SK-N-SH (cell line): ENCODE measurements around the gene TCP11L2. TPM values are rescaled to one million over a fixed set of nuclear protein-coding genes. Genes with fewer than 3 reads are reported as not detected.

Experiments used
- CTCF ChIA-PET: fragments of 300-600, 350-600 bp; formaldehyde crosslinking; extraction: SDS; loops from one replicate; lab custom pipeline; 2021; lab: Yijun Ruan, JAX
- POLR2A ChIA-PET: fragments of 350-600 bp; sonication (Branson Sonifier 250); formaldehyde crosslinking; extraction: SDS; loops from one replicate; lab custom pipeline; 2020; ENCODE audit warnings: antibody characterized with exemption, inconsistent platforms; lab: Yijun Ruan, JAX
- DNase-seq: peaks from one replicate; pipeline ENCODE4 v3.0.0; 2012
- H2AFZ ChIP-seq: fragments of 200-600 bp; sonication (generic); 2 replicates; pipeline ENCODE4 v1.8.1; 2016; ENCODE audit warnings: antibody characterized with exemption, mild to moderate bottlenecking, low read depth
- H3F3A ChIP-seq: fragments of 200-600 bp; sonication (generic); replicated peaks from 2 replicates; pipeline ENCODE3; 2016; ENCODE audit warnings: antibody characterized with exemption, mild to moderate bottlenecking; ENCODE audit not compliant: insufficient read depth
- H3K27ac ChIP-seq, 2 experiments: fragments of 200-500 bp in 1 of 2; fragments of 200-600 bp in 1 of 2; sonication (Bioruptor generic) in 1 of 2; sonication (generic), shearing (Covaris generic) in 1 of 2; 2 replicates each; pipeline versions ENCODE4 v1.5.1 to v1.6.1; 2014 to 2016; ENCODE audit warnings: low read depth in 2 of 2, inconsistent platforms in 1 of 2, low read length in 1 of 2, mild to moderate bottlenecking in 1 of 2, mixed read lengths in 1 of 2
- H3K27me3 ChIP-seq: fragments of 200-600 bp; sonication (generic), shearing (Covaris generic); 2 replicates; pipeline ENCODE4 v1.6.1; 2016; ENCODE audit warnings: mixed run types; ENCODE audit not compliant: insufficient read depth
- H3K36me3 ChIP-seq, 2 experiments: fragments of 200-500 bp in 1 of 2; fragments of 200-600 bp in 1 of 2; sonication (Bioruptor generic) in 1 of 2; sonication (generic) in 1 of 2; replicated peaks in 1 of 2; 2 replicates each; pipeline versions ENCODE3 to v1.5.1; 2014 to 2016; ENCODE audit warnings: low read length in 1 of 2, mild to moderate bottlenecking in 1 of 2; ENCODE audit not compliant: insufficient read depth in 2 of 2, control insufficient read depth in 1 of 2
- H3K4me1 ChIP-seq, 2 experiments: fragments of 200-500 bp in 1 of 2; fragments of 200-600 bp in 1 of 2; sonication (Bioruptor generic) in 1 of 2; sonication (generic), shearing (Covaris generic) in 1 of 2; 2 replicates each; pipeline versions ENCODE4 v1.5.1 to v1.6.1; 2014 to 2016; ENCODE audit warnings: low read depth in 1 of 2, low read length in 1 of 2, mixed run types in 1 of 2; ENCODE audit not compliant: insufficient read depth in 2 of 2, control insufficient read depth in 1 of 2
- H3K4me2 ChIP-seq: fragments of 200-600 bp; sonication (generic), shearing (Covaris generic); 2 replicates; pipeline ENCODE4 v1.6.1; 2017; ENCODE audit warnings: mixed run types
- H3K4me3 ChIP-seq, 2 experiments: fragments of 200-500 bp in 1 of 2; fragments of 200-600 bp in 1 of 2; sonication (Bioruptor generic) in 1 of 2; sonication (generic), shearing (Covaris generic) in 1 of 2; 2 replicates each; pipeline versions ENCODE4 v1.5.1 to v1.8.1; 2014 to 2016; ENCODE audit warnings: low read depth in 2 of 2, inconsistent platforms in 1 of 2, low read length in 1 of 2, mild to moderate bottlenecking in 1 of 2, mixed read lengths in 1 of 2, moderate library complexity in 1 of 2
- H3K79me2 ChIP-seq: fragments of 200-600 bp; sonication (generic); 2 replicates; pipeline ENCODE4 v1.8.1; 2017; ENCODE audit warnings: mild to moderate bottlenecking; ENCODE audit not compliant: insufficient read depth
- H3K9ac ChIP-seq: fragments of 200-600 bp; sonication (generic); 2 replicates; pipeline ENCODE4 v1.6.1; 2017; ENCODE audit warnings: mixed run types
- H3K9me2 ChIP-seq: fragments of 200-600 bp; sonication (generic); 2 replicates; pipeline ENCODE4 v1.6.1; 2017; ENCODE audit warnings: mixed run types
- H3K9me3 ChIP-seq: fragments of 200-600 bp; sonication (generic); 2 replicates; pipeline ENCODE4 v1.6.1; 2017; ENCODE audit warnings: mixed run types, mild to moderate bottlenecking, moderate library complexity
- H4K20me1 ChIP-seq: fragments of 200-600 bp; sonication (generic); 2 replicates; pipeline ENCODE4 v1.6.1; 2017; ENCODE audit warnings: mild to moderate bottlenecking, mixed run types; ENCODE audit not compliant: insufficient read depth
- CHD2 ChIP-seq: fragments of 150-350 bp; IDR thresholded peaks from 2 replicates; pipeline ENCODE4 v1.6.1; 2018; ENCODE audit warnings: low read length; ENCODE audit not compliant: partially characterized antibody
- EP300 ChIP-seq, 2 experiments: IDR thresholded peaks; 2 replicates each; pipeline versions ENCODE4 v1.4.0 to v1.6.1; 2012; ENCODE audit warnings: borderline replicate concordance in 1 of 2, low read depth in 1 of 2, low read length in 1 of 2
- FOSL2 ChIP-seq: IDR thresholded peaks from 2 replicates; pipeline ENCODE4 v1.4.0; 2012; ENCODE audit warnings: low read depth, mild to moderate bottlenecking, moderate library complexity, borderline replicate concordance
- FOXJ3 ChIP-seq: sonication (generic); formaldehyde crosslinking; IDR thresholded peaks from 2 replicates; pipeline ENCODE4 v1.5.1; 2020; ENCODE audit warnings: mild to moderate bottlenecking, missing genetic modification reagents
- GABPA ChIP-seq: IDR thresholded peaks from 2 replicates; pipeline ENCODE4 v1.4.0; 2012; ENCODE audit warnings: low read depth, mild to moderate bottlenecking
- GATA2 ChIP-seq: sonication (generic); formaldehyde crosslinking; IDR thresholded peaks from 2 replicates; pipeline ENCODE4 v1.5.0; 2020; ENCODE audit warnings: mild to moderate bottlenecking, missing genetic modification reagents
- MEF2A ChIP-seq: IDR thresholded peaks from 2 replicates; pipeline ENCODE4 v1.4.0; 2012; ENCODE audit warnings: low read depth, borderline replicate concordance
- RAD21 ChIP-seq: IDR thresholded peaks from 2 replicates; pipeline ENCODE4 v1.6.1; 2012; ENCODE audit warnings: mild to moderate bottlenecking, low read length
- RFX5 ChIP-seq: IDR thresholded peaks from 2 replicates; pipeline ENCODE4 v1.6.1; 2012; ENCODE audit warnings: mild to moderate bottlenecking, improper control_type of control experiment, low read length
- RXRA ChIP-seq: IDR thresholded peaks from 2 replicates; pipeline ENCODE4 v1.4.0; 2012; ENCODE audit warnings: low read depth, mild to moderate bottlenecking, borderline replicate concordance
- SMC3 ChIP-seq: IDR thresholded peaks from 2 replicates; pipeline ENCODE4 v1.6.1; 2012; ENCODE audit warnings: low read depth, low read length, improper control_type of control experiment
- TAF1 ChIP-seq: IDR thresholded peaks from 2 replicates; pipeline ENCODE4 v1.6.1; 2012; ENCODE audit warnings: low read depth, mild to moderate bottlenecking, low read length, moderate library complexity, borderline replicate concordance
- WGBS: methylation state at CpG from one replicate; pipeline ENCODE4 v1.1.6; 2017; ENCODE audit warnings: low lambda C conversion rate; 5-methylcytosine and 5-hydroxymethylcytosine counted together
- polyA plus RNA-seq, 3 experiments: library from polyadenylated mRNA; depleted of rRNA; stranded (reverse); fragments of >200 nt; gene quantifications; 2 replicates each; pipeline ENCODE4 v1.2.3, GENCODE V29; 2012
- TF ChIP-seq, protein P1 (sequence below): fragments of 150-350 bp; IDR thresholded peaks from 2 replicates; pipeline ENCODE4 v1.6.1; 2016; ENCODE audit warnings: mild to moderate bottlenecking, low read depth, low read length
- TF ChIP-seq, protein P2 (sequence below): IDR thresholded peaks from 2 replicates; pipeline ENCODE4 v1.6.1; 2012; ENCODE audit warnings: mild to moderate bottlenecking, low read depth, low read length, moderate library complexity
- TF ChIP-seq, protein P3 (sequence below): IDR thresholded peaks from 2 replicates; pipeline ENCODE4 v1.4.0; 2012; ENCODE audit warnings: low read depth, borderline replicate concordance
- TF ChIP-seq, protein P4 (sequence below): IDR thresholded peaks from 2 replicates; pipeline ENCODE4 v1.4.0; 2012; ENCODE audit warnings: low read depth
- TF ChIP-seq, protein P5 (sequence below): IDR thresholded peaks from 2 replicates; pipeline ENCODE4; 2012

The TCP11L2 gene
- polyA plus RNA-seq, 1 of the 3 experiments (the other 2 are of a cell fraction): 4.0 TPM

DNA sequence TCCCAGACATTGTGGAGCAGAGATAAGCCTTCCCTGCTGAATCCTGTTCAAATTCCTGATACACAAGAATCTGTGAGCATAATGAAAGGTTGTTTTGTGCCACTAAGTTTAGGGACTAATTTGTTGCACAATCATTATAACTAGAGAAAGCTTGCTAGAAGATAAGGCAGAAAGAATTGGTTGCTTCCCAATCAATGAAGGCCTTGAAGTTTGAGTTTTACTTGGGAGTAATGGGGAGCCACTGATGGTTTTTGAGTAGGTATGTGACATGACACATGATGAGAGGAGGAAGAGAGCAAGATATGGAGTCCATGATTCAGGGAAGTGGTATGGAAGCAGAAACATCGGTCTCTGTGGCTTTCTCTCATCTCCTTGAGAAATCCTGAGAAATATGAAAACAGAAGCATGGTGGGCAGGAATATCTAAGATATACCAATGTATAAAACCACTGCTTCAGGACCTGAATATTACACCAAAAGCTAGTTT, 13.3 kb upstream of the TCP11L2 start:
- Histone ChIP-seq H3K4me1 (peaks cover 0 to 4% of the 10 kb centered on the region in 2 experiments; a peak in 2 of 4 replicates), H3K9ac (no peak overlapping the region), H3K9me3 (no peaks in the 10 kb centered on the region), H3K27me3 (no peaks in the 10 kb centered on the region), H3F3A (peaks cover 9% of the 10 kb centered on the region), H4K20me1 (no peaks in the 10 kb centered on the region), H2AFZ (peak overlapping the region; percentile 90), H3K9me2 (no peaks in the 10 kb centered on the region), H3K4me3 (no peak overlapping the region), H3K79me2 (no peaks in the 10 kb centered on the region), H3K36me3 (no peaks in the 10 kb centered on the region), H3K4me2 (no peak overlapping the region), H3K27ac (peak overlapping the region in 1 of 2 experiments; percentile 89; a peak in 2 of 4 replicates)
- no peak for TF ChIP-seq FOXJ3
- no peak for TF ChIP-seq RXRA
- TF ChIP-seq RFX5: no peak
- TF ChIP-seq, protein P1, sequence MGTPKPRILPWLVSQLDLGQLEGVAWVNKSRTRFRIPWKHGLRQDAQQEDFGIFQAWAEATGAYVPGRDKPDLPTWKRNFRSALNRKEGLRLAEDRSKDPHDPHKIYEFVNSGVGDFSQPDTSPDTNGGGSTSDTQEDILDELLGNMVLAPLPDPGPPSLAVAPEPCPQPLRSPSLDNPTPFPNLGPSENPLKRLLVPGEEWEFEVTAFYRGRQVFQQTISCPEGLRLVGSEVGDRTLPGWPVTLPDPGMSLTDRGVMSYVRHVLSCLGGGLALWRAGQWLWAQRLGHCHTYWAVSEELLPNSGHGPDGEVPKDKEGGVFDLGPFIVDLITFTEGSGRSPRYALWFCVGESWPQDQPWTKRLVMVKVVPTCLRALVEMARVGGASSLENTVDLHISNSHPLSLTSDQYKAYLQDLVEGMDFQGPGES: no peak
- TF ChIP-seq, protein P2, sequence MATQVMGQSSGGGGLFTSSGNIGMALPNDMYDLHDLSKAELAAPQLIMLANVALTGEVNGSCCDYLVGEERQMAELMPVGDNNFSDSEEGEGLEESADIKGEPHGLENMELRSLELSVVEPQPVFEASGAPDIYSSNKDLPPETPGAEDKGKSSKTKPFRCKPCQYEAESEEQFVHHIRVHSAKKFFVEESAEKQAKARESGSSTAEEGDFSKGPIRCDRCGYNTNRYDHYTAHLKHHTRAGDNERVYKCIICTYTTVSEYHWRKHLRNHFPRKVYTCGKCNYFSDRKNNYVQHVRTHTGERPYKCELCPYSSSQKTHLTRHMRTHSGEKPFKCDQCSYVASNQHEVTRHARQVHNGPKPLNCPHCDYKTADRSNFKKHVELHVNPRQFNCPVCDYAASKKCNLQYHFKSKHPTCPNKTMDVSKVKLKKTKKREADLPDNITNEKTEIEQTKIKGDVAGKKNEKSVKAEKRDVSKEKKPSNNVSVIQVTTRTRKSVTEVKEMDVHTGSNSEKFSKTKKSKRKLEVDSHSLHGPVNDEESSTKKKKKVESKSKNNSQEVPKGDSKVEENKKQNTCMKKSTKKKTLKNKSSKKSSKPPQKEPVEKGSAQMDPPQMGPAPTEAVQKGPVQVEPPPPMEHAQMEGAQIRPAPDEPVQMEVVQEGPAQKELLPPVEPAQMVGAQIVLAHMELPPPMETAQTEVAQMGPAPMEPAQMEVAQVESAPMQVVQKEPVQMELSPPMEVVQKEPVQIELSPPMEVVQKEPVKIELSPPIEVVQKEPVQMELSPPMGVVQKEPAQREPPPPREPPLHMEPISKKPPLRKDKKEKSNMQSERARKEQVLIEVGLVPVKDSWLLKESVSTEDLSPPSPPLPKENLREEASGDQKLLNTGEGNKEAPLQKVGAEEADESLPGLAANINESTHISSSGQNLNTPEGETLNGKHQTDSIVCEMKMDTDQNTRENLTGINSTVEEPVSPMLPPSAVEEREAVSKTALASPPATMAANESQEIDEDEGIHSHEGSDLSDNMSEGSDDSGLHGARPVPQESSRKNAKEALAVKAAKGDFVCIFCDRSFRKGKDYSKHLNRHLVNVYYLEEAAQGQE: no peak
- TF ChIP-seq, protein P3, sequence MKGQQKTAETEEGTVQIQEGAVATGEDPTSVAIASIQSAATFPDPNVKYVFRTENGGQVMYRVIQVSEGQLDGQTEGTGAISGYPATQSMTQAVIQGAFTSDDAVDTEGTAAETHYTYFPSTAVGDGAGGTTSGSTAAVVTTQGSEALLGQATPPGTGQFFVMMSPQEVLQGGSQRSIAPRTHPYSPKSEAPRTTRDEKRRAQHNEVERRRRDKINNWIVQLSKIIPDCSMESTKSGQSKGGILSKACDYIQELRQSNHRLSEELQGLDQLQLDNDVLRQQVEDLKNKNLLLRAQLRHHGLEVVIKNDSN: no peak
- TF ChIP-seq MEF2A: no peak
- TF ChIP-seq FOSL2: no peak
- no peak for TF ChIP-seq EP300 (IDR thresholded peaks at IDR 0.05; ENCODE audit: borderline replicate concordance in 1 of 2, low read depth in 1 of 2, low read length in 1 of 2)
- TF ChIP-seq GATA2 (CRISPR knock-in tag): no peak
- TF ChIP-seq SMC3: no peak
- TF ChIP-seq RAD21: no peak
- TF ChIP-seq TAF1: no peak
- TF ChIP-seq, protein P4, sequence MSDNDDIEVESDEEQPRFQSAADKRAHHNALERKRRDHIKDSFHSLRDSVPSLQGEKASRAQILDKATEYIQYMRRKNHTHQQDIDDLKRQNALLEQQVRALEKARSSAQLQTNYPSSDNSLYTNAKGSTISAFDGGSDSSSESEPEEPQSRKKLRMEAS: no peak
- TF ChIP-seq CHD2: no peak
- no peak for TF ChIP-seq GABPA
- TF ChIP-seq, protein P5, sequence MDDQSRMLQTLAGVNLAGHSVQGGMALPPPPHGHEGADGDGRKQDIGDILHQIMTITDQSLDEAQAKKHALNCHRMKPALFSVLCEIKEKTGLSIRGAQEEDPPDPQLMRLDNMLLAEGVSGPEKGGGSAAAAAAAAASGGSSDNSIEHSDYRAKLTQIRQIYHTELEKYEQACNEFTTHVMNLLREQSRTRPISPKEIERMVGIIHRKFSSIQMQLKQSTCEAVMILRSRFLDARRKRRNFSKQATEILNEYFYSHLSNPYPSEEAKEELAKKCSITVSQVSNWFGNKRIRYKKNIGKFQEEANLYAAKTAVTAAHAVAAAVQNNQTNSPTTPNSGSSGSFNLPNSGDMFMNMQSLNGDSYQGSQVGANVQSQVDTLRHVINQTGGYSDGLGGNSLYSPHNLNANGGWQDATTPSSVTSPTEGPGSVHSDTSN: no peak
- ChIA-PET CTCF (interaction anchor here (0.6 to 1.5 kb wide), 2 partner anchors 62 to 816 kb away, joined by 3 to 4 read pairs; no protein-coding TSS in a partner anchor), POLR2A (no interaction called here)
- 94% methylated on average over 1 of the region's 1 CpG for WGBS
- no peak for DNase-seq
